DMS 273 treated with DMSO at 0.1 percent for 48 hours (cell line): Measurements from ENCODE around the gene ESM1.
A peak's percentile ranks its signal among the peaks of the same experiment; 100 is the strongest.
"Not testable (repeated sequence)": the region's sequence is repeated elsewhere in the genome, so short reads cannot be mapped to it uniquely, and the experiment has no call there.

ENCODE experiments used
- DNase-seq: peaks from one replicate; lab custom pipeline; 2025; lab: John Stamatoyannopoulos, UW

Gene ESM1, protein sequence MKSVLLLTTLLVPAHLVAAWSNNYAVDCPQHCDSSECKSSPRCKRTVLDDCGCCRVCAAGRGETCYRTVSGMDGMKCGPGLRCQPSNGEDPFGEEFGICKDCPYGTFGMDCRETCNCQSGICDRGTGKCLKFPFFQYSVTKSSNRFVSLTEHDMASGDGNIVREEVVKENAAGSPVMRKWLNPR

DNA sequence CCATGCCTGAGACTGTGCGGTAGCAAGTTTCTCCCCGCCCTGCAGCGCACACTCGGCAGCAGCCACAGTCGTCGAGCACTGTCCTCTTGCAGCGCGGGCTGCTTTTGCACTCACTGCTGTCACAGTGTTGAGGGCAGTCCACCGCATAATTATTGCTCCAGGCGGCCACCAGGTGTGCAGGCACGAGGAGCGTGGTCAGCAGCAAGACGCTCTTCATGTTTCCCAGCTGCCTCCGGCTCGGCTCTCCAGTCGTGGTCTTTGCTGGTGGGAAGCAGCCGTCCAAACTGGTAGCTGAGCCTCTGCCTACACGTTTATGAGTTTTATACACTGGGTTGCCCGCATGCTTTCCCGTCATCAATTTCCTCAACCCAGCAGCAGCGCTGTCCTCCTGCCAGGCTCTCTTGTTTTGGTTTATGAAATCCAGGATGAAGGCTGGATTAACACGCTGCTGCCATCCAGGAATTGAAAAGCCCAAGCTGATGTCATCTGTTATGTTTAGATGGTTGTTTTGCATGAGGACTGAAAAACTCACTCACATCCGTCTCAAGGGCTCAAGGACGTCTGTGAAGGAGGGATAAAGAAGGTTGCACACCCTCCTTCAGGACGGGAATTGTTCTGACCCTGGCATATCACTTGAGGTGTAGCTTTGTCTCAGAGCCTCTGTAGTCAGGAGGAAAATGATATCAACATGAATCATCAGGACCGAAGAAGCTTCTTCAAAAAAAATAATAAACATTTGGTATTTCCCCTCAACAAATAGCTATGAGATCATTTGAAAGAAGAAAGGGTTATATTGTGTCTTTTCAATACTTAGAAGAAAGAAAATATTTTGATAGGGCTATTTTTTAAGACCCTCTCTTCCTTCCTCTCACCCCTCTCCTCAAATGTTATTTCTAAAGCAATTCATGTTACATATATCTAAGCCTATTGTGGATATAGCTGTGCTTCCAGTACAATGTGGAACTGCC, at the start of gene ESM1:
TSS of gene ESM1 (minus strand) at position 293 of the 968 bp plus-strand sequence. CDS start at position 217, 76 bp downstream.
- DNase-seq, result peak; percentile 25

DNA sequence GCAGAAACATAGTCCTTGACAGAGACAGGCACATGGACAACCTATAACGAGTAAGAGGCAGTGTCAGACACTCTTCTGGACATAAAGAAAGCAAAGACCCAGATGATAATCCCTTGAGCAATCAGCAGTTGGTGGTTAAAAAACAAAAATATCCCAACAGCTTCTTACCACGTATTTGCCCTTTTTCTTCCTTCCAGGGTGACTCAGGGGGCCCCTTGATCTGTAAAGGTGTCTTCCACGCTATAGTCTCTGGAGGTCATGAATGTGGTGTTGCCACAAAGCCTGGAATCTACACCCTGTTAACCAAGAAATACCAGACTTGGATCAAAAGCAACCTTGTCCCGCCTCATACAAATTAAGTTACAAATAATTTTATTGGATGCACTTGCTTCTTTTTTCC, 48.2 kb upstream of the ESM1 start:
- no peak for DNase-seq

- no peak for DNase-seq
Measured at GRCh38 chr5:55031492-55031891, 46.1 kb upstream of the ESM1 start.

- DNase-seq, result no peak
Measured at GRCh38 chr5:55030676-55031369, 45.4 kb upstream of the ESM1 start.

- no peak for DNase-seq
Measured at GRCh38 chr5:55030220-55030619, 44.8 kb upstream of the ESM1 start.

- DNase-seq, result no peak
Measured at GRCh38 chr5:55027595-55027994, 42.2 kb upstream of the ESM1 start.

DNA sequence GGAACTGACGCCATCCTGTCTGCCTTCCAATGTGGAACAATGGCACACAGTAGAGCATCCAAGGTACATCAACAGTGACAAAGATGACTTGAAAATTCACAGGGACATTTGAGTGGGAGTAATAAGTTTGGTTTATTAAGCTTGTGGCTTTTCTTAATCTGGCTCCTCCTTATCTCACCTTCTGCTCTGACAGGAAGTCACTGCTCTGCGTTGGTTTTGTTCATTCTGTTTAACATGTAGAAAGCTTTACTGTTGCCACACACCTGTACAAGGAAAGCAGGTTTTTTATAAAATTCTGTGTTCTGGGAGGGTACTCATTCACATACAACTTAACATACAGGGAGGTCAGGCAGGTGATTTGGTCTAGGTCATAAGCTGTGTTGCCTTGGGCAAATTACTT, 37.1 kb upstream of the ESM1 start:
- no peak for DNase-seq

DNA sequence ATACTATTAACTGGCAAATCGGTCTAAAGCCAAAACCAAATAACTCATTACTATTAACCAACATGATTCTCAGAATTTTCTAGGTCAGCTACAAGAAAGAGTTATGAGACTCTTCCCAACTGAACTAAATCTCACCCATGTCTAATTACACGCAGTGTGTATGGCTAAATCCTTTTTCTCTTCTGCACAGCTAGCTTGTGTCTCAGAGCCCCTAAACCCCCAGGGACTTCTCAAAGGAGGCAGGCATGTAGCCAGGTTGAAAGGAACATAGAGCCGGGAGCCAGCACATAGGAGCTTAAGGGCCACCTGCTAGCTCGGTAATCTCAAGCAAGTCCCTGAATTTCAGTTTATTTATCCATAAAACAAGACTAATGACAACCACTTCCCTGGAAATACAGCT, 36.4 kb upstream of the ESM1 start:
- no peak for DNase-seq

DNA sequence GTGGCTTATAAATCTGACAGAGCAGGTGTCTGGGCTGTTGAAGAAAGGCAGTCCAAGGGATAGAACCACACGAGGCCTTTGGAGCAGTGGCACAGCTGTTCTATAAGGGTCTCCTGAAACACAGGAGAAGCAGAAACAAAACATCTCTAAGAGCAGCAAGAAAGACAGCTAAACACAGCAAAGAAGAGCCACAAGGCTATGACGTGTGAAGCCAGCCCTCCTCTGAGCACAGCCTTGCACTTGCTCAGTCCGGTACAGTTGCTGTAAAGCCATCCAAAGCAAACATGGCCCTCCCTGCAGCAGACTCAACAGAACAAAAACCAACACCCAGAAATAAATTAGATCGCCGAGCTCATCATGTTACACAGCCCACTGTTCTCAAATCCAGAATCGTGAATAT, 36.0 kb upstream of the ESM1 start:
- DNase-seq, result no peak

GRCh38 chr5:55010149-55010548, 24.8 kb upstream of the ESM1 start:
- not testable (repeated sequence) for DNase-seq

- DNase-seq, result no peak
Measured at GRCh38 chr5:55004729-55005128, 19.3 kb upstream of the ESM1 start.

GRCh38 chr5:55003432-55004065, 18.2 kb upstream of the ESM1 start:
- no peak for DNase-seq

DNA sequence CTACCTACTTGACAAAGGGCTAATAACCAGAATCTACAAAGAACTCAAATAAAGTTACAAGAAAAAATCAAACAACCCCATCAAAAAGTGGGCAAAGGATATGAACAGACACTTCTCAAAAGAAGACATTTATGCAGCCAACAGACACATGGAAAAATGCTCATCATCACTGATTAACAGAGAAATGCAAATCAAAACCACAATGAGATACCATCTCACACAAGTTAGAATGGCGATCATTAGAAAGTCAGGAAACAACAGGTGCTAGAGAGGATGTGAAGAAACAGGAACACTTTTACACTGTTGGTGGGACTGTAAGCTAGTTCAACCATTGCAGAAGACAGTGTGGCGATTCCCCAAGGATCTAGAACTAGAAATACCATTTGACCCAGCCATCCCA, 16.8 kb upstream of the ESM1 start:
- not testable (repeated sequence) for DNase-seq

- DNase-seq, result no peak
Measured at GRCh38 chr5:54997081-54997480, 11.7 kb upstream of the ESM1 start.

DNA sequence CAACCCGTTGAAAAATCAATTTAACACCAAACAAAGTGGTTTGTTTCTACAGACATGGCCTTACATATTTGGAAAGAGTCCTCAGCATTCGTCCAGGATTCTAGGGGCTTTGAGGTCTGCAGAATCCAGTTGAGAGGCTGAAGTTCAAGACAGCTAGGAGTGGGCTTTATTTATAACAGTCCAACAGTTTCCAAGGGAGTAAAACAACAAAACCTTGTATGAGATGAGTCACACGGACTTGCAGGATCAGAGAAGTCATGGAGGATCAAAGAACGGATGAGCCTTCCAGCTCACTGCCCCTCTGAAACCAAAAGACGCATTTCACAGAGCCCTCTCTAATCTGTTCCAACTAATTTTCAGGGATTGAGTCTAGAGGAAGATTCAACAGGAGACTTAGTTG, 11.1 kb upstream of the ESM1 start:
- DNase-seq, result no peak

DNA sequence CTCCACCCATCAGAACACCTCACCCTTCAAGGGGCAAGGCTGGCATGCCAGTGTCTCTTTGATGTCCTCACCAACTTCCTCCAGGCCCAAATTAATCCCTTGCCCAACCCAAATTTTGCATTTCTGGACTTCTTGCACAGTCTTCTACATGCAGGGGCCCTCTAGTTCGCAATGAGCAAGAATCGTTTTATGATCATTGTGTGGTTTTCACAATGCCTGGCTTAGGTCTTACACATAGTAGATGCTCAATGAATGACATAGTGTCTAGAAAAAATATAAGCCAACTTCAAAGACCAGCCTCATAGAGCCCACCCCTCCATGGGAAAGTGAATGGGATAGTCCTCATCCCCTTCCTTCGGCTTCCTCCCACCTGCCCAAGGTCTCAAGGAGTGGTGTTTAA, 9.8 kb upstream of the ESM1 start:
- DNase-seq, result no peak

GRCh38 chr5:54994628-54995027, 9.2 kb upstream of the ESM1 start:
- DNase-seq, result no peak

- no peak for DNase-seq
Measured at GRCh38 chr5:54993318-54993717, 7.9 kb upstream of the ESM1 start.

- no peak for DNase-seq
Measured at GRCh38 chr5:54991416-54991815, 6.0 kb upstream of the ESM1 start.

GRCh38 chr5:54990841-54991258, 5.5 kb upstream of the ESM1 start:
- no peak for DNase-seq

- peak; percentile 67 for DNase-seq
Measured at GRCh38 chr5:54988817-54989216, 3.4 kb upstream of the ESM1 start.

DNA sequence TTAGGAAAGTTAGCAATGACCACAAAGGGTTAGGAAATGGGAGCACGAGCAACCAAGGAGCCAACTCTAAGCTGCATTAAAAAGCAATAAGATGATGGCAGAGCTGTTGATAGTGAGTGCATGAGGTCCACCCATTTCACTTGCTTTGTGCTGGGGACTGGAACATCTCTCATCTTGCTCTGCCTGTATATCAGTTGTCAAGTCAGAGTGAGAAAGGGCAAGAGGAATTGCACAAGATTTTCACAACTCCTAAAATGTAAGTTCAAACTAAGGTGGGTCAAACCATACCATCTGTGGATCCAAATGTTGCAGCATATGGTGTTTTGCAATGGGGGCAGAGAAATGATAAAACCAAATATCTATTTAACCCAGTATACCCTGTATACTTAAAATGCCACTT, 2.8 kb upstream of the ESM1 start:
- DNase-seq, result peak; percentile 87
